ENCODE results near the gene DAPK2. TPM values are rescaled to one million over a fixed set of nuclear protein-coding genes. Genes with fewer than 3 reads are reported as not detected.

DAPK2 gene
- total and polyA plus RNA-seq, 2 experiments from 2014 or later: 0.51 to 1.4 TPM

DNA sequence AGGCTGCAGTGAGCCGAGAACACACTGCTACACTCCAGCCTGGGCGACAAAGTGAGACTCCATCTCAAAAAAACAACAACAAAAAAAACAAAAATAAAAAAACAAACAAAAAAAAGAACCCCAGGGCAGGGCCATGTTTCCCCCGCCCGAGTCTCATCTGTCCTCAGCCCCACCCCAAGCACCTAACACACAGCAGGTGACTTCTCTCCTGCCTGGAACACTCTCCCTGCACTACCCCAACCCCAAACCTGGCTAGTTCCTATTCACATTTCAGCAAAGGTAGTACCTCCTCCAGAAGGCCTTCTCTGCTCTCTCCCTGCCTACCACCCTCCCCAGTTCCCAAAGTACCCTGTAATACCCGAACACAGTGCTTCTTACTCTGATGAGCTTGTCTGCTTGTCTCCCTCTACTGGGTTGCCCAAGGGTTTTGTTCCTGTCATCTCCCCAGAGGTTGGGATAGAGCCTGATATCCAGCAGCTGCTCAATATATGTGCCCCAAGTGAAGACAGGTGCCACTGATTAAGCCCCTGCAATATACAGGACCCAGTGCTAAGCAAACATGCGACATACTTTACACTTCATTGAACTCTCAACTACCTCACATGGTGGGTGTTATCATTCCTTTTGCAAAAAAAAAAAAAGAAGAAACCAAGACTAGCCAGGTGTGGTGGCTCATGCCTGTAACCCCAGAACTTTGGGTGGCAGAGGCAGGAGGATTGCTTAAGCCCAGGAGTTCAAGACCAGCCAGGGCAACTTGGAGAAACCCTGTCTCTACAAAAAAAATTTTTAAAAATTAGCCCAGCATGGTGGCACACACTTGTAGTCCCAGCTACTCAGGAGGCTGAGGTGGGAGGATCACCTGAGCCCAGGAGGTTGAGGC, 103.6 kb downstream of the DAPK2 start:
- H3K27ac ChIP-seq: no peak overlapping the region
- DNase-seq (ENCODE audit: low read depth in 1 of 2, low spot score in 1 of 2): no peak
- no peaks in the 10 kb centered on the region for H3K36me3 ChIP-seq
- no peaks in the 10 kb centered on the region for H3K4me1 ChIP-seq (ENCODE audit: low read depth)
- H3K9me3 ChIP-seq (ENCODE audit: low read depth): no peaks in the 10 kb centered on the region
- TF ChIP-seq, protein P1, sequence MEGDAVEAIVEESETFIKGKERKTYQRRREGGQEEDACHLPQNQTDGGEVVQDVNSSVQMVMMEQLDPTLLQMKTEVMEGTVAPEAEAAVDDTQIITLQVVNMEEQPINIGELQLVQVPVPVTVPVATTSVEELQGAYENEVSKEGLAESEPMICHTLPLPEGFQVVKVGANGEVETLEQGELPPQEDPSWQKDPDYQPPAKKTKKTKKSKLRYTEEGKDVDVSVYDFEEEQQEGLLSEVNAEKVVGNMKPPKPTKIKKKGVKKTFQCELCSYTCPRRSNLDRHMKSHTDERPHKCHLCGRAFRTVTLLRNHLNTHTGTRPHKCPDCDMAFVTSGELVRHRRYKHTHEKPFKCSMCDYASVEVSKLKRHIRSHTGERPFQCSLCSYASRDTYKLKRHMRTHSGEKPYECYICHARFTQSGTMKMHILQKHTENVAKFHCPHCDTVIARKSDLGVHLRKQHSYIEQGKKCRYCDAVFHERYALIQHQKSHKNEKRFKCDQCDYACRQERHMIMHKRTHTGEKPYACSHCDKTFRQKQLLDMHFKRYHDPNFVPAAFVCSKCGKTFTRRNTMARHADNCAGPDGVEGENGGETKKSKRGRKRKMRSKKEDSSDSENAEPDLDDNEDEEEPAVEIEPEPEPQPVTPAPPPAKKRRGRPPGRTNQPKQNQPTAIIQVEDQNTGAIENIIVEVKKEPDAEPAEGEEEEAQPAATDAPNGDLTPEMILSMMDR (IDR thresholded peaks at IDR 0.05; ENCODE audit: low read depth, low read length): no peak
- H3K4me3 ChIP-seq: no peak overlapping the region
- no peaks in the 10 kb centered on the region for H3K27me3 ChIP-seq

DNA sequence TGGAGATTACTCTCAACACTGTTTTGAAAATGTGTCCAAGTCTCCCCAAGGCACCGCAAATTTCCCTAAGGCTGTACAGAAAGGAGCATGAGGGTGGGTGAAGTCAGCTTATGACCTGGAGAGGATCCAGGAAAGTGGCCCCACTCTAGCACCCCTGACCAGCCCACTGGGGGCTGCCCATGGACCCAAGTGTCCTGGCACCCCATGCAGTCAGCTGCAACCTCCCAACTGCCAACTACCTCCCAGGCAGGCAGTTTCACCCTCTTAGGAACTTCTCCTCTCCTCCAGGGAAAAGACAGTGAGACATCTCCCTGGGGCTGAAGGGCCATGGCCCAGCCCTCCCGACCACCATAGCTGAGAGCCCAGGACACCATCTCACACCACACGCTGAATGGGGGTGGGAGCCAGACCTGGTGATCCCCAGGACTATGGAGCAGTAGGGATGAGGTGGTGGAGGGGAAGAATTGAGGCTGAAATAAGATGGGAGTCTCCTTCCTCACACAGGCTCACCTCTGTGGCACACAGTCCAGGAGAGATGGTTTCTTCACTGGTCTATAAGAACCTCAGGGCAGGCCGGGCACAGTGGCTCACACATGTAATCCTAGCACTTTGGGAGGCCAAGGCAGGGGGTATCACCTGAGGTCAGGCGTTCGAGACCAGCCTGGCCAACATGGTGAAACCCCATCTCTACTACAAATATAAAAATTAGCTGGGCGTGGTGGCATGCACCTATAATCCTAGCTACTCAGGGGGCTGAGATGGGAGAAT, 104.4 kb downstream of the DAPK2 start:
- H3K9me3 ChIP-seq (ENCODE audit: low read depth): no peaks in the 10 kb centered on the region
- TF ChIP-seq, protein P1 (IDR thresholded peaks at IDR 0.05; ENCODE audit: low read depth, low read length): no peak
- DNase-seq (ENCODE audit: low read depth in 1 of 2, low spot score in 1 of 2): no peak
- H3K4me3 ChIP-seq: no peak overlapping the region
- no peak overlapping the region for H3K27ac ChIP-seq
- no peaks in the 10 kb centered on the region for H3K27me3 ChIP-seq
- no peaks in the 10 kb centered on the region for H3K4me1 ChIP-seq (ENCODE audit: low read depth)
- no peaks in the 10 kb centered on the region for H3K36me3 ChIP-seq

DNA sequence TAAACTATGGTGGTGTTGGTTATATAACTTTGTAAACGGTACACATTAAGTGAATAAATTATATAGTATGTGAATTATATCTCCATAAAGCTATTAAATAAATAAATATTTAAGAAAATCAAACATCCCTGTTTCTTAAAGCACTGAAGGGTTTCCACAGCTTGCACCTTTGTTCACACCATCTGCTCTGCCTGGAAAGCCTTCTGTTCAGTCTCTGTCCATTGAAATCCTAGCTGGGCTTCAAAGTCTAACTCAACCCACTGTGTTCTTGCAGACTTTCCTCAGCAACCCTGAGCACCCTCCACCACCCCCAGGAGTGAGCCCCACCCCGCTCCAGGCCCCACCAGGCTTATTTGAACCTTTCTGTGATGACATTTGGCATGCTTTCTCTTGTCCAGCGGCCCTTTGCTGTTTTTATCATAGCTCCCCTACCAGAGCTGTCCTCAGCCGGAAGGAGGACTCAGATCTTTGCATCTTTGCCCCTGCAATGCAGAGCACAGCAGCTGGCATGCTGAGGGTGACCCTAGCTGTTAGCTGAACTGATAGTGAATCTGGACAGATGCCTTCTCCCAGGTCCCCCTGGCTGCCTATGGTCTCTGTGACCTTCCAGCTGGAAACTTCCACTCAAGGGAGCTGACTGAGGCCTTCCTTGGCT, 105.2 kb downstream of the DAPK2 start:
- Histone ChIP-seq H3K4me1 (ENCODE audit: low read depth) (no peaks in the 10 kb centered on the region), H3K9me3 (ENCODE audit: low read depth) (no peaks in the 10 kb centered on the region), H3K27ac (no peak overlapping the region), H3K27me3 (no peaks in the 10 kb centered on the region), H3K36me3 (no peaks in the 10 kb centered on the region), H3K4me3 (no peak overlapping the region)
- DNase-seq (ENCODE audit: low read depth in 1 of 2, low spot score in 1 of 2): no peak
- TF ChIP-seq, protein P1 (IDR thresholded peaks at IDR 0.05; ENCODE audit: low read depth, low read length): no peak

DNA sequence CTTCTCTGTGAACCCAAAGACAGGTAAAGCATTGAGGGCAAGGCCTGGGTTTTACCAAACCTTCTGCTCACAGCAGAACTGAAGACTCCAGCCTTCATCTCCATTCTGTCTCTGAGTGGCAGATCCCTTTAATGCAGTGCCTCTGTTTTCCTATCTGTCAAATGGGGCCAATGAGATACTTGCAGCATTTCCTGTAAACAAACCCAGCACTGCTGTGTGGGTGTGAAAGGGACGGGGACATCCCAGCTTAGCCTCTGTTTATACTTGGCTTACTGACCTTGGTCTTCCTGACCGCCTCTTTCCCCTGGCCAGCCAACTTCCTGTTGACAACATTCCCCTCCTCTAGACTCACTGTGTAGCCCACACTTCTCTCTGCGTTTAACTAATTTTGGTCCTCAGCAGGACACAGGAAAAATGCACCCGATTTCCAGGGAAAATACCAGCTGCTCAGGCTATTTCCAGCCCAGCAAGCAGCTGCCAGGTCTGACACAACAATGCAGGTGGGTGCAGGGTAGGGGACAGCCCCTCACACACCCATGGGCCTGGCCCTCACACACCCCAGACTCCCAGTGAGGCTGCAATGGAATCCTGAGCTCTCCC, 106.7 kb downstream of the DAPK2 start:
- H3K4me3 ChIP-seq: no peak overlapping the region
- H3K4me1 ChIP-seq (ENCODE audit: low read depth): no peaks in the 10 kb centered on the region
- DNase-seq (ENCODE audit: low read depth in 1 of 2, low spot score in 1 of 2): peak in 1 of 2 donors; percentile 83
- no peaks in the 10 kb centered on the region for H3K9me3 ChIP-seq (ENCODE audit: low read depth)
- H3K36me3 ChIP-seq: no peaks in the 10 kb centered on the region
- H3K27ac ChIP-seq: no peak overlapping the region
- TF ChIP-seq, protein P1 (IDR thresholded peaks at IDR 0.05; ENCODE audit: low read depth, low read length): no peak
- no peaks in the 10 kb centered on the region for H3K27me3 ChIP-seq

DNA sequence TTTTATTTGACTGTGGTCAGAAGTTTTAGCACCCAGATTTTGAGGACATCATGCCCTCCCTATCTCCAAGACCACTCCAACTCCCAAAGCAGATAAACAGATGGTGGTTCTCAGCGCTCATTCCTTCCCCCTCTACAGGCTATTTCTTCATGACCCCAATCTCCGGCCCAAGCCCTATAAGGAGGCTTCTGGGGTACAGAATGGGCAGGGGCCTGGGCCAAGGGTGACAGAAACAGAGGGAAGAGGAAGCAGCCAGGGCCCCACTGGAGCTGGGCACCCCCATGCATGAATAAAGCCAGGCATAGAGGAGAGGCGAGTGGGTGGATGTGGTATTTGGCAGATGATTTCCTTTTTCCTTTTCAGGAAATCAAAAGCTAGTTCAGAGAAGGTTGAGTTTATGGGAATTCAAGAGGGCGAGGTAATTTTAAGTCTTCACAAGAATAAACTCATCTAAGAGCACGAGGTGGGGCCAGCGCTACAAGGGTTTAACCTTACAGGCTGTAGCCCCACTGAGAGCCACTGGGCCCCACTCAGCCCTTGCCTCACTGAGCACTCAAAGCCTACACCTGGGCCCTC, 107.7 kb downstream of the DAPK2 start:
- Histone ChIP-seq H3K27me3 (no peaks in the 10 kb centered on the region), H3K27ac (no peak overlapping the region), H3K36me3 (no peaks in the 10 kb centered on the region), H3K4me1 (ENCODE audit: low read depth) (no peaks in the 10 kb centered on the region), H3K4me3 (no peak overlapping the region), H3K9me3 (ENCODE audit: low read depth) (no peaks in the 10 kb centered on the region)
- TF ChIP-seq, protein P1 (IDR thresholded peaks at IDR 0.05; ENCODE audit: low read depth, low read length): no peak
- peak in 1 of 2 donors; percentile 20 for DNase-seq (ENCODE audit: low read depth in 1 of 2, low spot score in 1 of 2)

Measured in cardiac muscle cell (in vitro differentiated cells and primary cell).